ENCODE results near the gene UXS1.
A peak's percentile ranks its signal among the peaks of the same experiment; 100 is the strongest.
"Not testable (repeated sequence)": the region's sequence is repeated elsewhere in the genome, so short reads cannot be mapped to it uniquely, and the experiment has no call there.

Gene UXS1

DNA sequence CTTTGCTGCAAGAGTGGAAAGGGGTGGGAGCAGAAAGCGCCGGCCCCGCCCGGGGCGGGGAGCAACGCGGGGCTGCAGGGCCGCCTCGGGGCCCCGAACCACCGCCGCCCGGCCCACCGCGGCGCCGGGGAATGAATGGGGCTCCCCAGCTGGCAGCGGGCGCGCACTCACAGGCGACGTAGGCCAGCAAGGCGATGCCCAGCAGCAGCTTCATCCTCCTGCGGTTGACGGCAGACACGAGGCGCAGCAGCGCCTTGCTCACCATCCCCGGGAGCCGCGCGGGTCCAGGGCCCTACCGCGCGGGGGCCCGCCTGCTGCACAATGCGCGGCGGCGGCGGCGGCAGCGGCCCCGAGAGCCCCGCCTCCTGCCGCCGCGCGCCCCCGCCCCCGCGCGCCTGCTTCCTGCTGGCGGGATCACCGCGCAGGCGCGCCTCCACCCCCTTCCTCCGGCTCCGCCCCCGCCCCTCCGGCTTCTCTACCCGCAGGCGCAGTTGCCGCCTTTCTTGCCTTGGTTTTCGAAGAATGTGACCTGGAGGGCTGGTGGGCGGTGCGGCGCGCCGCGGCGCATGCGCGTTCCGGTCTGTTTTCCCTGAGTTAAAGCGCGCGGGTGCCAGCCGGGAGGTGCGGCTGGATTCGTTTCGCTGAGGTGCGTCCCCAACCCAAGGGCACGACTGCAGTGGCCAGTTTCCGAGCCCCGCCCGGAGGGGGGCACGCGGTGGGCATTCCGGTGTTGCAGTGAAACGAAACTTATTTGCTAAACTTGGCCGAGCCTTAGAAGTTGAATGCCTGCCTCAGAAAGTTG is at the start of gene UXS1:
TSS of gene UXS1 (minus strand) at position 325 of the 802 bp plus-strand sequence. CDS start at position 265, 60 bp downstream.
- DNase-seq, result peak; percentile 98

DNA sequence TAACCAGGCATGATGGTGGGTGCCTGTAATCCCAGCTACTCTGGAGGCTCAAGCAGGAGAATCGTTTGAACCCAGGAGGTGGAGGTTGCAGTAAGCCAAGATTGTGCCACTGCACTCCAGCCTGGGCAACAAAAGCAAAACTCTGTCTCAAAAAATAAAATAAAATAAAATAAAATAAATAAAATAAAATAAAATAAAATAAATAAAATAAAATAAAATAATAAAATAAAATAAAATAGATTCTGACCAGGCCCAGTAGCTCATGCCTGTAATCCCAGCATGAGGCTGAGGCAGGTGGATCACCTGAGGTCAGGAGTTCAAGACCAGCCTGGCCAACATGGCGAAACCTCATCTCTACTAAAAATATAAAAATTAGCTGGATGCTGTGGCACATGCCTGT is 45.4 kb upstream of the UXS1 start:
- DNase-seq, result not testable (repeated sequence)

DNA sequence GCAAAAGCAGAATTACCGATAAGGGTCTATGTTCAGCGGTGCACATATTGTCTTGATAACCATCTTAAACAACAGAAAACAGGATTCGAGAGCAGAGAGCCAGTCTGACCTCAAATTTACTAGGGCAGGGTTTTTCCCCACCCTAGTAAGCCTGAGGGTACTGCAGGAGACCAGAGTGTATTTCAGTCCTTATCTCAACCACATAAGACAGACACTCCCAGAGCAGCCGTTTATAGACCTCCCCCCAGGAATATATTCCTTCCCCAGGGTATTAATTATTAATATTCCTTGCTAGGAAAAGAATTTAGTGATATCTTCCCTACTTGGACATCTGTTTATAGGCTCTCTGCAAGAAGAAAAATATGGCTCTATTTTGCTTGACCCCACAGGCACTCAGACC is 41.3 kb upstream of the UXS1 start:
- DNase-seq, result not testable (repeated sequence)

DNA sequence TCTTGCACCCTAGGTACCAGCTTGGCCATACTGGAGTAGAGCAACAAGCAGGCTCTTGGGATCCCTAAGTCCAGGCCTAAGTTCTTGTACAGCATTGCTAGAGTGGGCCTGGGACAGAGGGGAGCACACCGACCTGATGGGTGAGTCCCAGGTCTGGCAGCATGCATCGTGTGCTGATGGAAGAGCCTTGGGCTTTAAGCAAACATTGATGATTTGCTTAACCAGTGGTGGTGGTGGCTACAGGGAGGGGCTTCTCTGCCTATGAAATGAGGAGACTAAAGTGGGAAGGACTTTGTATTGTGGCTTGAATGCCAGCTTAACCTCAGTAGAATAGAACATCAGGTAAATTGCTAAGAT is 39.2 kb upstream of the UXS1 start:
- DNase-seq, result no peak

DNA sequence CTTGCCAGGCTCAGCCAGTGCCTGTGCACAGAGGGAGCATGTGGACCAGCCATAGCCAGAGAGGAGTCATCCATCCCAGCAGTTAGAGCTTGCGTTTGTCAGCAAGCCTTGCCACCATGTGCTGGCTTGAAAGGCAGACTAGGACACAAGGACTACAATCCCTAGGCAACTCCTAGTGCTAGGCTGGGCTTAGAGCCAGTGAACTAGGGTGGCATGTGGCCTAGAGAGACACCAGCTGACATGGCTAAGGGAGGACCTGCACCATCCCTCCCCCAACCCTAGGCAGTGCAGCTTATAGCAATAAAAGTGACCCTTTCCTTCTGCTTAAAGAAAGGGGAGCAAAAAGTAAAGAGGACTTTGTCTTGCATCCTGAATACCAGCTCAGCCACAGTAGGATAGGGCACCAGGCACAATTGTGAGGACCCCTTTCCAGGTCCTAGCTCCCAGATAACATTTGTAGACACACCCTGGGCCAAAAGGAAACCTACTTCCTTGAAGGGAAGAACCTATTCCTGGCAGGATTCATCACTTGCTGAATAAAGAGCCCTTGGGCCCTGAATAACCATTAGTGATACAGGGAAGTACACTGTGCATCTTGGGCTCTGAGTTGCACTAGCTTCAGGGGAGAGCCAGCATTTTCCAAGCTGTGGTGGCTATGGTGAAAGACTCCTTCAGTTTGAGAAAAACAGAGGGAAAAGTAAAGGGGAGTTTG is 38.7 kb upstream of the UXS1 start:
- no peak for DNase-seq

DNA sequence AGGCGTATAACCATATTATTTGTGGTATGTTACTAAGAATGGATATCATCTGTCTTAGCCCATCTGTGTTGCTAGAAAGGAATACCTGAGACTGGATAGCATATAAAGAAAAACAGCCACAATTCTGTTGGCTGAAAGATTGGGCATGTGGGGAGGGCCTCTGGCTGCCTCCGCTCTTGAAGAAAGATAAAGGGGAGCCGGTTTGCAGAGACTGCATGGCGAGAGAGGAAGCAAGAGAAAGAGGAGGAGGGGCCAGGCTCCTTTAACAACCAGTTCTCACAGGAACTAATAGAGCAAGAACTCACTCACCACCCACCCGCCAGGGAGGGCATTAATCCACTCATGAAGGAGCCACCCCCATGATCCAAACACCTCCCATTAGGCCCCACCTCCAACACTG is 29.2 kb upstream of the UXS1 start:
- DNase-seq, result no peak

DNA sequence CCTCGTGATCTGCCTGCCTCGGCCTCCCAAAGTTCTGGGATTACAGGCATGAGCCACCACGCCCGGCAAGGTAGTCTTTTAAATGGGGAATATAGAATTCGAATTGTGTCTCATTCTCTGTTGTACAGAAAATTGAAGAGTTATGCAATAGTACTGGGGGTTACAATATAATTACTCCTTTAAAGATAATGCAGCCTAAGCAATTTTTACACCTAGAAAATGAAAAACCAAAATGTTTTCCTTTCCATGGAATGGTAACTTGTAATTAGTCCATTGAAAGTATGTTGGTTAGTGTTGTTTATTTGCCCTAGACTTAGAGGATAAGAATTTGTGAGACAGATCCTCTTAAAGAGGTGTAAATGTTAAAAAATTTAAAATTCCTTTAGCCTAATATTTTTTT is 28.0 kb upstream of the UXS1 start:
- not testable (repeated sequence) for DNase-seq

DNA sequence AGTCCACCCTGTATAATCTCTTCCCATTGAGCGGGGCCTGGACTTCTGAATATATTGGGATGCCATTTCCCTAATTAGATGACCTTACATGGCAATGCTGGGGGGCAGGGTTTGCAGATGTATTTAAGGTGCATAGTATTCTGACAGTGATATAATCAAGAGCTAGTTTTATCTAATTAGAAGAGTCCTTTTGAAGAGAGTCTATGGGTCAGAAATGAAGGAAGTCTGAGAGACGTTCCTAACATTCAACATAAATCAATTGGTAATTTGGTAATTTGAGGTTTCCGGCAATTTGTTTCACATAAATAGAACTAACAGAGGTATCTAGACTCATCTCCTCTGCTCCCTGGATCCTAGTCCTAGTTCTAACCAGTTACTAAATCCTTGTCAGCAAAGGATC is 25.7 kb upstream of the UXS1 start:
- DNase-seq, result no peak

DNA sequence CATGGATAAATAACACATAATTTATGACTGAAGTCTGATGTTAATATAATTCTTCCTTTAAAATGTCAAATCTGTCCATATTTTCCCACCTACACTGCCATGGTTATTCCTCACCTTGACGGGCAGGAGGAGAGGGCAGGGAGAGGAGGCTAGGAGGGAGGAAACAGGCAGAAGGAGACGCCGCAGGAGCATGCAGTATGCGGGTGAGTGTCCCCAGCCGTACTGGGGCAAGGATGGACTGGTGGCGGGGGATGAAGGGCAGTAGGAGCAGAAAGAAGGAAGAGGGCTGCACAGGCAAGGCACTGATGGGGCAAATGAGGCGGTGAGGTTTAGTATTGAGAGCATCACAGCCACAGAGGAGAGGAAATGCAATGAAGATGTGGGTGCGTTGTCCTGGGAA is 25.1 kb upstream of the UXS1 start:
- DNase-seq, result not testable (repeated sequence)

DNA sequence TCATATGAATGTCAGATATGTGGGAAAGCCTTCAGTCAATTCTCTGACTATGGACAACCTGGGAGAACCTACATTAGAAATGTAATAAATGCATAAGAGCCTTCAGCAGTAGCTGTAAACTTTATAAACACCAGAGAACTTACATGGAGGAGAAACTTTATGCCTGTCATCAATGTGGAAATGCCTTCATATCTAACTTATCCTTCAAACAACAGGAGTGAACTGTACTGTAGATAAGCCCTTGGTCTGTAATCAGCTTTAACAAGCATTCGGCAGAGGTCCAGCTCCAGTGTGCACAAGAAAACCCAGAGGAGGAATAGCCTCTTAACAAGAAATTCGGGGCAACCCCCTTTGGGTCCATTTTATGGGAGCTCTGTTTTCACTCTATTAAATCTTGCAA is 14.8 kb upstream of the UXS1 start:
- DNase-seq, result no peak

DNA sequence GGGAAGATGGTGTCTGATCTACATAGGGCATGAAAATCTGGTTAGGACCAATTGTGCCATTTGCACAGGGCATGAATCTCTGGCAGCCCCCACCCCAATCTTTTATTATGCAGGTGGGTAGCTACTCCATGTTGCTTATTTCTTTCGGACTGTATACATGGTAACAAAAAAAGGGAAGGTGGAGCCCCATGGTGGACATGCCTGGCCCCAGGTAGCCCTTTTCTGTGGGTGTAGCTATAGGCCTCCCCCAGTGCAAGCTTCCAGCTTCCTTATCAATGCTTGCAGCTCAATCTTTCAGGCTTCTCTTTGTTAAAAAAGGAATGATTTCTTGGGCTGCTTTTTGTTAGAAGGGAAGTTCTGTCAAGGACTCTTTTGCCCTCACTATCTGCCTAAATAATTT is 14.3 kb upstream of the UXS1 start:
- no peak for DNase-seq

DNA sequence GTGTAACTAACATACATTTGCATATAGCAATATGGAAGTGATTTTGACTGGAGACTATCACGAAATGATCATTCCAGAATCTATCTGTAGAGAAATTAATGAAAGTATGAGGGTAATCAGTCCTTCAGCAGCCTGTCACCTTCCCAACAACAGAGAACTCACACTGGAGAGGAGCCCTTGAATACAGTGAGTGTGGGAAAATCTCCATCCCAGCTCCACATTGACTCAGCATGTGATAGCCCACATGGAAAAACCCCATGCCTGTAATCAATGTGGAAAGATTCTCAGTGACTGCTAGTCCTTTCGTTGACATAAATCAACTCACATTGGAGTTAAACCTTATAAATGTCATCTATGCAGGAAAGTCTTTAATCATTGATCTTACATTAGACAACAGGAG is 13.1 kb upstream of the UXS1 start:
- DNase-seq, result no peak

DNA sequence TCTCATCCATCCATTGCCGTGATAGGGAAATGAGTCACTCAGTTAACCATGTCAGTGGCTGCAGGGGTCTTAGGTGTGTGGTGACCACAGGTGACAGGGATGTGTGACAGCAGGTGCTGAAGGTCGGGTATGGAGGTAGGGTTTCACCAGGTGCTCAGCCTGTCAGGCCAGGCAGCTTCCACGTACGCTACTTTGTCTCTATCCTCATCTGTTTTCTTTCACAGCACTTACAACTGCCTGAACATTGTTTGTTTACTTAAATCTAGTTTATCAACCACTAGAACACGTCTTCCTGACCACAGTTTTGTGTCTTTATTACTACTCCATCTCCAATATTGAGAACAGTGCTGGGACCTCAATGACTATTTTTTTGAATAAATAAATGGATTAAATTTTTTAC is 11.4 kb upstream of the UXS1 start:
- DNase-seq, result no peak

DNA sequence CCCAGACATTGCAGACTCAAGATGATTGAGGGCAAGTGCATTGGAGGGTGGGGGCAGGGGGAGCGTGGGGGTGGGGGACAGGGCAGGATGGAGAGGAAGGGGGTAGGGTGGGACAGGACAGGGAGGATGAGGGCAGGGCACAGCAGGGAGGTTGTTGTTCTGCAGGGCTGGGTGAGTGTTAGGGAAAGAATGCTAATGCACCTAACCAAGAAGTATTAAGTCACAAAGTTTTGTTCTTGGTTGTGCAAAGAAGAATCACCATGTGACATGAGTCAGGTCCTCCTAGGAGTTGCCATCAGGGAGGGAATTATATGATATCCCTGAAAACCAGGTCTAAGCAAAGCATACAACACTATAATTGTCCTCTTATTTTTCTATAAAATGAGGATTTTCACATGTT is 10.4 kb upstream of the UXS1 start:
- not testable (repeated sequence) for DNase-seq

DNA sequence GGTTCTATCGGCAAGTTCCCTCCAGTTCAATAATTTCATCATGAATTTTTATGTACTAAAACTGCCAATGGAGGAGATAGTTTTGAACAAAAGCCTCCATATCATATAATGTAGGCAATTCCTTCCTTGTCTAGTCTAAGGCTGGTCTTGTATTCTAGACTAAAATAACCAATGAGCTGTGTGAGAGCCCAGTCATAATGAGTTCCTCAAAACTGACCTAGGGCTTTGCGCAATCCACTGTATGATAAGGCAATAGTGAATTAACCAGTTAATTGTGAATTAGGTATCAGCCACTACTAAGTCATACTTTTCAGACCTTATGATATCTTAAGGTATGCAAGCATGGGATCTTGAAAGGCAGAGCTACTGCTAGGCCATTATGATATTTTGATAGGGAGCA is 7.6 kb upstream of the UXS1 start:
- no peak for DNase-seq

DNA sequence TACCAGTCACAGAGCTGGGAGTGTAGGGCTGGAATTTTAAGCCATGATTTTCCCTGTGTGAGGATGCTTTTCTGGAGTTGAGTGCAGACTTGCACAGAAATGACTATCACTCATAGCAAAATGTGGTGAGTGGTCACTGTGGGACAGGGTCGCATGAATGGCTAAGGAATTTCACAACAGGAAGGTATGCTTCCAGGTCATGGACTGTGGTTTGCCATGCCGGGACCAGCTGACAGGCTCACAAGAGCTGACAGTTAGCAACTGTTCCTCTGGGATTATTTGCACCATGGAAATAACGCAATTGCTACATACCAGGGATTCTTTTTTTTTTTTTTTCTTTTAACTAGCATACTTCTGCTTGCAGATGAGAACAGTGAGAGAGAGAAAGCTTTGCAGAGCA is 3.8 kb upstream of the UXS1 start:
- DNase-seq, result no peak

DNA sequence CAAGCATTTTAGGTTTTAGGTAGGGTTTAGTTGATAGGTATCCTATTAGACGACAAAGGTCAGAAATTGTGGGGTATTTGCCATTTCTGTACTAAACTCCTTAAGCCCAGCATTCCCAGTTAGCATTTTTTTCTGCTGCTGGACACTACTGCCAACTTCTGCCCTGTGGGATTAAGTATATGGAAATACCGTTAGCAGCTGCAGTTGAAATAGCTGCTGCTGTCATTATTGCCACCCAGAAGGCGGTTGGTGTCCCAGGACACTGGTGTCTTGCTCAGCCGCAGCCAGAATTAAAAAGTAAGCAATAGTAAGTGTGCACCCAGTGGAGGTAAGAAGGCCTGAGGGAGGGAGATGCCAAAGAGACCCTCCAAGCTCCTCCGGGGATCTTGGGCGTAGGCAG is 1.9 kb upstream of the UXS1 start:
- no peak for DNase-seq

DNA sequence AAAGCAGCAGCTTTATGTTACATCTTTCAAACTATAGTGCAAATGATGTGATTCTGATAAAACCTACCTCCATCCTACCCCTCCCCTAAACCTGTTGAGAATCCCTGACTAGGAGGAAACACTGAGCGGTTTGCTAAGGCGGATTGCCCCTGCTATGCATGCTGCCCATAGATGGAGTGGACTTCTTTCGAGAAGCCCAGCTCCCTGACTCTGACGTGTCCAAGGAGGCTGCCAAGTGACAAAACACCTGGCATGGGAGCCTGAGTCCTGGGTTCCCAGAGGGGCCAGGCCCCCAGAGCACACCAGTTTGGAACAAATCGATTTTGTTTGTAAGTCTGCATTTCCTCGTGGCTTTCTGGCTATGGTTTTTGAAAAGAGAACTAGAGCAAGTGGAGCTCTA is 1.4 kb upstream of the UXS1 start:
- DNase-seq, result no peak

DNA sequence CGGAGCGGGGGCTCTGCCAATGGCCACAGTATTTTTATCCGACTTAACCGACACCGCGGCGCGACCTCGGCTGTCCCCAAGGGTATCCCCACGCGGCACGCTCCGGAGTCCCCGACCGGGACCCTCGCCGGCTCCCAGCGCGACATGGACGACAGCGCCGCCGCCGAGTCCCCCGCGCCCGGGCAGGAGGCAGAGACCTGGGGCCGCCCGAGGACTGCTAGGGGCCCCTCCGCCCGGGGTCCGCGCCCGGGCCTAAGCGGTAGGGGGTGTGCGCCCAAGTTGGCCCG is 468 bp downstream of the UXS1 start:
- no peak for DNase-seq

DNA sequence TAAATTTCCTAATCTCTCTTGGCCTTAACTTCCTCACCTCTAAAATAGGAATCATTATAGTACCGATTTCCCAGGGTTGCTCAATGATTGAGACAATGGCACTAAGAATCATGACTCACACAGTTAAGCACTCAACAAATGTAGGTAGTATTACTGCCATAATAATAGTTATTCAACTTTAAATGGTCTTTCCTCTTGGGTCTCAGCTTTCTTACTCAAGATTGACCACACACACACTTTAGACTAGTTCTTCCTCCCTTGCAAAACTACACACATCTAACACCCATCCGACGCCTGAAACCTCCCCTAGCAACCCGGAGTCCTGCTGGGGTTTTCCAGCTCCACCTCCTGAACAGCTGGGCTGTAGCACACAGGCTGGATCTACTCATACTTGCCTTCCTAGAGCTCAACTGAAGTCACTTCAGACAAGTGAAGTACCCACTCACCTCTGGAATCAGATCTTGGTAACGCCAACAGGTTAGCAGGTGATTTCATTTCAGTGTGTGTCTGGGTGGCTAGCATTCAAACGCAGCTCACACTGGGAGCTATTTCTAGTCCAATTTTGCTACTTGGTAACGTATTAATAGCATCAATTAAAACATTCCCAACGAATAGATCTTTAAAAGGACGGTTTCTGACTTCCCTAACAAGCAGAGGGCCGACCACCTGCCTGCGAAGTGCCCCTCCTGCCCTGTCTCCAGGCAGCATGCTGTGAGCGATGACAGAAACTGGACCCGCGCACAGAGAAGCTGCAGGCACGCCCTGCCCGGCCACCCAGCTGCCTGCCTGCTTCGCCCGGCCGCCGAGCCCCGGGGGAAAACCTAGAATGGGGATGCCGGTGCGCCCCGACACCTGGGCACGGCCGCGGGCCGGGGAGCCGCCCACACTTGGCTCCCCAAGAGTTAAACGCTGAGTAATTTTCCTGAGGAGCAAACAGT is 1.1 kb downstream of the UXS1 start:
- peak; percentile 75 for DNase-seq

DNA sequence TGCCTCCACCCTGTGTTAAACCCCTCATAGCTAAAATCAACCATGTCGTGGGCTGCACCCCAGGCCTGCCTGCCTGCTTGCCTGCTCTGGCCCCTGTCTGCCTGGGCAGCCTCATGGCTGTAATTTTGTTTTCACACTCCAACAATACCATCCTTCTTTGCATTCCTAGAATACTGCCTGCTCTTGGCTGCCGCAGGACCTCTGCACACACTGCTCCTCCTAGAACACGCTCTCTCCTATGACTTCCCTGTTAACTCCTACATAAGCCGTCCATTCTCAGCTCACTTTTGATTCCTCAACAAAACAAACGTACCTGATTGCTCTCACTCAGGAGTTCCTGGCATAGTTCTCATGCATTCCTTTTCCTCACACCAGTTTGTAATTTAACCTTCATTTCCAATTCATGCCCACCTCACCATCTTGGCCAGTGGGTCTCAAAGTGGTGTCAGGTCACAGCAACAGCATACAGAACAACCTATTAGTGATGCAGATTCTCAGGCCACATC is 2.5 kb downstream of the UXS1 start:
- no peak for DNase-seq

DNA sequence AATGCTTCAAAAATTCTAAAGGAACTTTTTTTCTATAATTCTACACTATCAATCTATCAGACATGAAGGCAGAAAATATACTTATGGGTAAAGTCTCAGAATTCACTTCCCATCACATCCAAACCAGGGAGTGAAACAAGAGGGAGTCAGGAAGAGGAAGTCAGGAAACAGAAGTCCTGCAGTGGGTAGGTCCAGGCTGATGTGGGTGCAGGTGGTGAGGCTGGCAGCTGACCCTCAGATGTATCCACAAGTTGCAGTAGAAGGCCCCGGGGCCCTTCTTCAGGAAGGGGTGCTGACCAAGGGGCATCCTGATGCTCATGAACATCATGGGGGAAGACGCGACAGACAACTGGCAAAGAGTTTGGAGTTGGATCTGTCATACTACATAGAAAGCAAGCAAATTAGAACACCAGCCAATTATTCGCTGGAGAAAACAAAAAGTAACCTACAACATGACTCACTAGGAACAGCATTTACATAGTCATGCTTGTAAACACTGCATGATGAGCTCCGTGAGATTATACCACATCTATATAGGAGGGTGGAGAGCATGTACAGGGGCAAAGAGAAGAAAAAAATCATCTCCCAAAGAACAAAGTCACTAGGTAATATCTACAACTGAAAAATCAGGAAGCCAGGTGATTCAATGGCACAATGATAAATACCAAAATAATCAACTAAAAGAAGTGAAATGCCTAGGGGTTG is 4.2 kb downstream of the UXS1 start:
- DNase-seq, result no peak

DNA sequence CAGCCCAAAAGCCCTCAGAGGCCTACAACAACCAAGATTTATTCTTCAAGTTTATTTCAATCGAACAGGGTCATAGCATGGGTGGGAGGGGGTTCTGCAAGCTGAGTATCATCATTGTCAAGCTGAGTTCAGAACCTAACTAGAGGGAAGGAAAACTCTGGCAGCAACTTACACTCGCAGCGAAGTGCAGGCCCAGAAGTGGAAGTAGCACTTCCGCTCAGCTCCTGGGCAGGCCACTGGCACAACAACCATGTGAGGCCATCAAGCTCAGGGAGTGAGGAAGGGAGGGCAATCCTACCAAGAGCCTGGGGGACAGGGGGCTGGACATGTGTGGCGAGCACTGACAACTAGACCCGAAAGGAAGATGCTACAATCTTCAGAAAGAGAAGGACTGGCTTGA is 4.8 kb downstream of the UXS1 start:
- no peak for DNase-seq
